ENCODE data around the gene PHC3.

- TF ChIP-seq CTCF (IDR thresholded peaks at IDR 0.05; ENCODE audit: insufficient read depth, low read length, poor library complexity, severe bottlenecking) = no peak
- TF ChIP-seq EZH2phosphoT487 (conservative IDR thresholded peaks at IDR 0.05; ENCODE audit: low read length) = no peak
Measured at GRCh38 chr3:170228093-170228766, 46.7 kb upstream of the PHC3 start.
